Small intestine (tissue), 7 donors: Measurements from ENCODE around the gene PSMC3IP. TPM values are rescaled to one million over a fixed set of nuclear protein-coding genes. Genes with fewer than 3 reads are reported as not detected.

Source experiments
- DNase-seq, 2 donors: peaks; one replicate each; pipeline versions ENCODE4 v3.0.0 to v3.0.0-alpha.2; 2013
- FAIRE-seq: peaks from 2 replicates; lab custom pipeline; 2012; peaks lifted over from hg19 to GRCh38; lab: Jason Lieb, UNC
- H3K27ac ChIP-seq, 3 donors: one replicate each; pipeline ENCODE4 v1.5.1; 2013; ENCODE audit warnings: low read length in 2 of 3, mild to moderate bottlenecking in 2 of 3, control low read depth in 1 of 3, inconsistent platforms in 1 of 3, low read depth in 1 of 3, moderate library complexity in 1 of 3
- H3K27me3 ChIP-seq, 3 donors: one replicate each; pipeline ENCODE4 v1.6.1; 2013; ENCODE audit warnings: low read length in 3 of 3, inconsistent platforms in 1 of 3; ENCODE audit not compliant: control insufficient read depth in 3 of 3, insufficient read depth in 3 of 3
- H3K36me3 ChIP-seq, 3 donors: one replicate each; pipeline ENCODE4 v1.6.1; 2013; ENCODE audit warnings: low read length in 3 of 3, inconsistent platforms in 1 of 3, low read depth in 1 of 3, mild to moderate bottlenecking in 1 of 3, moderate library complexity in 1 of 3; ENCODE audit not compliant: control insufficient read depth in 3 of 3, insufficient read depth in 2 of 3
- H3K4me1 ChIP-seq, 3 donors: one replicate each; pipeline ENCODE4 v1.6.1; 2013; ENCODE audit warnings: low read length in 2 of 3, inconsistent platforms in 1 of 3, low read depth in 1 of 3, mild to moderate bottlenecking in 1 of 3, moderate library complexity in 1 of 3; ENCODE audit not compliant: control insufficient read depth in 3 of 3, insufficient read depth in 2 of 3
- H3K4me3 ChIP-seq, 3 donors: one replicate each; pipeline ENCODE4 v1.5.1; 2013; ENCODE audit warnings: low read length in 3 of 3, control low read depth in 1 of 3, inconsistent platforms in 1 of 3, low read depth in 1 of 3, mild to moderate bottlenecking in 1 of 3, moderate library complexity in 1 of 3
- H3K9me3 ChIP-seq, 2 donors: one replicate each; pipeline ENCODE4 v1.6.1; 2013; ENCODE audit warnings: low read depth in 1 of 2, low read length in 1 of 2; ENCODE audit not compliant: control insufficient read depth in 2 of 2, insufficient read depth in 1 of 2
- WGBS, 3 donors: extraction: QIAGEN DNeasy Blood & Tissue Kit; methylation state at CpG; one replicate each; pipeline ENCODE4 v1.1.7; 2013; 5-methylcytosine and 5-hydroxymethylcytosine counted together
- polyA plus RNA-seq, 4 donors: library from polyadenylated mRNA; stranded (reverse) in 3 of 4; unstranded in 1 of 4; fragments of 200-250 nt in 3 of 4; fragments of 120-200 nt in 1 of 4; gene quantifications; one replicate each; pipeline versions ENCODE4 v1.2.1 to v1.2.3, GENCODE V29; 2013
- donor health status: healthy with polysubstance abuse.
- donor health status: control.
- donor health status: control.
- donor health status: Bipolar disorder and iron deficiency.
- donor health status: healthy.

Gene PSMC3IP
- polyA plus RNA-seq, 4 donors, result 0.89 to 5.7 (median 3.5) TPM

DNA sequence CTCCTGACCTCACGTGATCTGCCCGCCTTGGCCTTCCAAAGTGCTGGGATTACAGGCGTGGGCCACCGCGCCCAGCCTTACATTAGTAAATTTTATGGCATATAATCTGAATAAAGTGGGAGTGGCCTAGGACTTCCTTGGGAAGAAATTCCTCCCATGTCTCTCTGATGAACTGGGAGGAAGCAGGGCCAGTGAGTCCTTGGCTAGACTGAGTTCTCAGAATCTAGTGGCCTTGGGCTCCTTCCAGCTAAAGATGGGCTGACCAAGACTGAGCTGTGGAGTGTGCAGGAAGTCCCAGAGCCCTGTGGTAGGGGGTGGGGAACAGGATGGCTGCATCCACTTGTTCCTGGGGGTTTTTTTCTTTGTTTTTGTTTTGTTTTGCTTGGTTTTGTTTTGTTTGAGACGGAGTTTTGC is 51.5 kb downstream of the PSMC3IP start:
- FAIRE-seq (no peak), DNase-seq (peak in 1 of 2 donors; percentile 80)
- H3K9me3 ChIP-seq, result peaks cover 0 to 4% of the 10 kb centered on the region in 2 donors
- peaks cover 3 to 44% (median 5%) of the 10 kb centered on the region in 3 donors for H3K4me1 ChIP-seq
- H3K36me3 ChIP-seq, result peaks cover 6 to 25% (median 8%) of the 10 kb centered on the region in 3 donors
- peak overlapping the region in 2 of 3 donors; percentile 14 to 66 for H3K27ac ChIP-seq
- no peak overlapping the region for H3K4me3 ChIP-seq
- WGBS, 3 donors, result 15 to 54% (median 38%) methylated on average over 6 of the region's 6 CpGs
- no peaks in the 10 kb centered on the region for H3K27me3 ChIP-seq

DNA sequence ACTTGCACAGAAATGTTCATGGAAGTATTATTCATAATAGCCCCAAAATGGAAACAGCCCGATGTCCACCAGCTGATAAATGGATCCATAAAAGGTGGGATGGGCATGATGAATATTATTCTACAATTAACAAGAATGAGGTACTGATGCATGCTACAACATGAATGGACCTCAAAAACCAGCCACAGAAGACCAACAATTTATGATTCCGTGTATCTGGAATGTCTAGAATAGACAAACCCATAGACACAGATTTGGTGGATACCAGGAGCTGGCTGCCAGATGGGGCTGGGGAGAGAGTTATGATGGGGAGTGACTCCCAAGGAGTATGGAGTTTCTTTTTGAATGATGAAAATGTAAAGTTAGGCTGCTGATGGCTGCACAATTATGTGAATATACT is 52.3 kb downstream of the PSMC3IP start:
- peaks cover 7 to 32% (median 8%) of the 10 kb centered on the region in 3 donors for H3K36me3 ChIP-seq
- peaks cover 0 to 4% of the 10 kb centered on the region in 2 donors for H3K9me3 ChIP-seq
- H3K27ac ChIP-seq, result no peak overlapping the region
- no peak overlapping the region for H3K4me3 ChIP-seq
- peaks cover 3 to 45% (median 9%) of the 10 kb centered on the region in 3 donors for H3K4me1 ChIP-seq
- no peaks in the 10 kb centered on the region for H3K27me3 ChIP-seq
- DNase-seq (no peak), FAIRE-seq (no peak)
- WGBS, 3 donors, result 76 to 90% (median 81%) methylated on average over 2 of the region's 2 CpGs

DNA sequence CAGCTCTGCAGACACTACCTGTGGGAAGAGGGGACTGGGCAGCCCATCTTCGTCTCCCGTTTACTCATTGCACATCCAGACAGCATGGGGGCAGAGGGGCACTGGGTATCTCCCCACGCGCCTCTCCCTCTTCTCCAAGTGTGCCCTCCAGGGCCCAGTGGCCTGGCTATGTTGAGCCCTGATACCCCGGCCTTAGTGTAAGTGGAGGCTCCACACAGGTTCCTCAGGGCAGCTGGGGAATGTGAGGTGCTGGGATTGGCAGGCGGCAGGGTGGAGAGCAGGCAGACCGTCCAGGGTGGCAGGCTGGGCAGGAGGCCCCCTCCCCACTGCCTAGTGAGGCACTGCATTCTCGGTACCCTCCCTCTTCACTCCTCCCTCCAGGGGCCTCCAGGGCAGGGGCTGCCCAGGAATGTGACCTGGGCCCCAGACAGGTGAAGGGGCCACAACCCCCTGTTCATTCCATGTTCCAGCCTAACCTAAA is 54.7 kb downstream of the PSMC3IP start:
- Histone ChIP-seq H3K27me3 (no peaks in the 10 kb centered on the region), H3K4me1 (peaks cover 6 to 63% (median 25%) of the 10 kb centered on the region in 3 donors), H3K4me3 (no peak overlapping the region), H3K9me3 (no peaks in the 10 kb centered on the region), H3K36me3 (peaks cover 7 to 42% (median 8%) of the 10 kb centered on the region in 3 donors), H3K27ac (peak overlapping the region in 2 of 3 donors; percentile 90 to 97)
- 94 to 98% (median 95%) methylated on average over 7 to 8 of the region's 8 CpGs for WGBS, 3 donors
- FAIRE-seq (no peak), DNase-seq (peak in 1 of 2 donors; percentile 42)

Other genes starting within 250 kb of the PSMC3IP start
- 100 to 1,000 TPM in 1 of 4 donors, 10 to 100 TPM in 3; 49.0 to 132 (median 66.1) TPM for gene STAT3, start 189.3 kb downstream of the PSMC3IP start, polyA plus RNA-seq
- 10 to 100 TPM in 3 of 4 donors, 1 to 10 TPM in 1; 2.7 to 81.0 (median 16.3) TPM for gene CAVIN1, start 154.5 kb downstream of the PSMC3IP start, polyA plus RNA-seq
- 100 to 1,000 TPM in 1 of 4 donors, 10 to 100 TPM in 3; 38.7 to 125 (median 69.2) TPM for gene ATP6V0A1, start 118.9 kb downstream of the PSMC3IP start, polyA plus RNA-seq
- gene NAGLU, start 41.5 kb downstream of the PSMC3IP start, polyA plus RNA-seq, result 10 to 100 TPM; 25.3 to 47.0 (median 32.7) TPM
- 1 to 10 TPM; 2.0 to 2.7 (median 2.3) TPM for gene HSD17B1, start 24.8 kb downstream of the PSMC3IP start, polyA plus RNA-seq
- gene COASY, start 15.6 kb downstream of the PSMC3IP start, polyA plus RNA-seq, result 100 to 1,000 TPM in 2 of 4 donors, 10 to 100 TPM in 2; 72.6 to 153 (median 101) TPM
- gene MLX, start 10.6 kb downstream of the PSMC3IP start, polyA plus RNA-seq, result 100 to 1,000 TPM in 2 of 4 donors, 10 to 100 TPM in 2; 46.5 to 144 (median 89.4) TPM
- 10 to 100 TPM in 3 of 4 donors, 1 to 10 TPM in 1; 8.4 to 42.3 (median 17.0) TPM for gene RETREG3, start 31.6 kb upstream of the PSMC3IP start, polyA plus RNA-seq
- 10 to 100 TPM; 22.8 to 43.3 (median 33.3) TPM for gene TUBG1, start 32.0 kb upstream of the PSMC3IP start, polyA plus RNA-seq
- 10 to 100 TPM in 1 of 4 donors, 1 to 10 TPM in 3; 1.3 to 15.4 (median 4.9) TPM for gene TUBG2, start 81.6 kb upstream of the PSMC3IP start, polyA plus RNA-seq
- gene PLEKHH3, start 99.3 kb upstream of the PSMC3IP start, polyA plus RNA-seq, result 10 to 100 TPM in 2 of 4 donors, 1 to 10 TPM in 2; 2.2 to 13.4 (median 9.0) TPM
- gene CCR10, start 104.1 kb upstream of the PSMC3IP start, polyA plus RNA-seq, result 1 to 10 TPM in 2 of 4 donors, under 1 TPM in 1, not detected in 1; 0.38 to 4.6 (median 1.1) TPM
- 1 to 10 TPM in 2 of 4 donors, under 1 TPM in 1, not detected in 1; 0.54 to 2.7 (median 2.5) TPM for gene CNTNAP1, start 104.8 kb upstream of the PSMC3IP start, polyA plus RNA-seq
- gene EZH1, start 167.3 kb upstream of the PSMC3IP start, polyA plus RNA-seq, result 10 to 100 TPM in 3 of 4 donors, 1 to 10 TPM in 1; 8.1 to 33.0 (median 13.0) TPM
- gene RAMP2, start 183.5 kb upstream of the PSMC3IP start, polyA plus RNA-seq, result 10 to 100 TPM in 2 of 4 donors, 1 to 10 TPM in 2; 1.1 to 48.2 (median 16.4) TPM
- gene VPS25, start 195.7 kb upstream of the PSMC3IP start, polyA plus RNA-seq, result 100 to 1,000 TPM in 2 of 4 donors, 10 to 100 TPM in 2; 85.7 to 117 (median 94.3) TPM
- gene WNK4, start 202.9 kb upstream of the PSMC3IP start, polyA plus RNA-seq, result 10 to 100 TPM in 1 of 4 donors, 1 to 10 TPM in 2, under 1 TPM in 1; 0.67 to 25.6 (median 1.5) TPM
- gene COA3, start 221.0 kb upstream of the PSMC3IP start, polyA plus RNA-seq, result 100 to 1,000 TPM; 101 to 317 (median 296) TPM
- gene CNTD1, start 221.1 kb upstream of the PSMC3IP start, polyA plus RNA-seq, result 1 to 10 TPM in 1 of 4 donors, under 1 TPM in 1, not detected in 2; 0.52 to 2.3 TPM
- gene BECN1, start 246.6 kb upstream of the PSMC3IP start, polyA plus RNA-seq, result 10 to 100 TPM; 73.5 to 96.8 (median 81.1) TPM